ENCODE measurements around the gene FPGT.
"Not testable (repeated sequence)": the region's sequence is repeated elsewhere in the genome, so short reads cannot be mapped to it uniquely, and the experiment has no call there.

FPGT gene

GRCh38 chr1:74197657-74198552 lies at the start of gene FPGT, which contains the start of gene LRRIQ3:
FPGT (plus strand) TSS chr1:74198242; CDS start chr1:74198279, 37 bp downstream.
LRRIQ3 (minus strand) TSS chr1:74198176; CDS start chr1:74183684, 14,492 bp downstream.
- peak; percentile 94 for DNase-seq

DNA sequence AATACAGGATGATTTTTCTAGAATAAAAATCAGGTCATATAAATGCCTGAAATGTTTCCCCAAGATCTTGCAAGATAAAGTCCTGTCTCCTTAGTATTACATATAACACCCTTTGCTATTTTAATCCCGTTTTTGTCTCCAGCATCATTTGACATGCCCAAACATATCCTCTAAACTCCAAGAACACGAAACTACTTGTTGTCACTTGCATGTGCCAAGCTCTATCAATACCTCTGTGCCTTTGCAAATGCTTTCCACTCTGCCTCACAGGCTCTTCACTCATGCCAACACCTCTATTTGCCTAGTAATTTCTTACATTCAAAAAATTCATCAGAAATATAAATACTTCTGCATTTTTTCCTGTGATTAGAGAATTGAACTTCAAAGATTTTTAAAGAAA lies 38.0 kb upstream of the FPGT start:
- no peak for DNase-seq

GRCh38 chr1:74161497-74161896 lies 36.5 kb upstream of the FPGT start:
- DNase-seq: no peak

GRCh38 chr1:74162333-74162732 lies 35.7 kb upstream of the FPGT start:
- no peak for DNase-seq

DNA sequence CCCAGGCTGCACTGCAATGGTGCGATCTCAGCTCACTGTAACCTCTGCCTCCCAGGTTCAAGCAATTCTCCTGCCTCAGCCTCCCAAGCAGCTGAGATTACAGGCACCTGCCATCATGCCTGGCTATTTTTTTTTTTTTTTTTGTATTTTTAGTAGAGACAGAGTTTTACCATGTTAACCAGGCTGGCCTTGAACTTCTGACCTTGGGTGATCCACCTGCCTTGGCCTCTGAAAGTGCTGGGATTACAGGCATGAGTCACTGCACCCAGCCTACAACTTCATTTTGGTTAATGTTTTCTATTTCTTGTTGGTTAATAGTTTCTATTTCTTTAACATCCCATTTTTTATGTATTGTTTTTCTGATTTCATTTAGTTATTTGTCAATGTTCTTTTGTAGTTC lies 23.6 kb upstream of the FPGT start:
- not testable (repeated sequence) for DNase-seq

DNA sequence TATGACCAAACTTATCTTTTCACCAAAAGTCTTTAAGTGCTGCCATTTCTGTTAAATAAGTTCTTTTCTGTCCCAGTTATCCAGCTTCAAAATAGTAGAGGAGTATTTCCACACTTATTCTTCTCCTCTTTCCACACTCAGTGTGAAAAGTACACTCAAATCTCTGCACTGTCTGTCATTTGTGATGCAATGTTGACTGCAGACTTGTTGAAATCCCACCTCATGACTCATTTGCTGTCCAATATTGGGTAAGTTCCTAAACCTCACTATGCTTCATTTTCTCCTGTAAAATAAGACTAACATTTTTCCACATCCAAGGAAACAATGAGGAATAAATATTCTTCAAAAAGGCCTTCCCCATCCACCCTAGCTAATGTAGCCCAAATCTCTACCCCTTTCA lies 17.6 kb upstream of the FPGT start:
- no peak for DNase-seq

GRCh38 chr1:74193908-74194307 lies 4.1 kb upstream of the FPGT start:
- no peak for DNase-seq

DNA sequence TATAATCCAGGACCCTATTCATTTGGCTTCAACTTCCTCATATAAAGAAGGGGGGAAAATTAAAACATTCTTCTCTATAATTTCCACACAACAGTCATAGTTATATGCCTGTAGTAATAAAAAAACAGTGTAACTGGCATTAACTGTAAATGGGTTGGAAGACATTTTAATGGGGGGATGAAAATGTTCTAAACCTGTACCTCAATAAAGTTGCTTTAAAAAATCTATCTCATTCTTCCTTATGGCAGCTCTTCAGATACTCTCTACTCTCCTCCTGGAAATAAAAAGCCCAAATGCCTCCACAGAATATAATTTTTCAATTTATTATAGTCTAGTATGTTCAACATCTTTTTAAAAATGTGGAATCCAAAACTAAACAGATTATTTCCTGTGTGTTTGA lies 2.7 kb upstream of the FPGT start:
- no peak for DNase-seq

- DNase-seq: no peak
These were observed 787 bp upstream of the FPGT start for GRCh38 chr1:74197255-74197654.

DNA sequence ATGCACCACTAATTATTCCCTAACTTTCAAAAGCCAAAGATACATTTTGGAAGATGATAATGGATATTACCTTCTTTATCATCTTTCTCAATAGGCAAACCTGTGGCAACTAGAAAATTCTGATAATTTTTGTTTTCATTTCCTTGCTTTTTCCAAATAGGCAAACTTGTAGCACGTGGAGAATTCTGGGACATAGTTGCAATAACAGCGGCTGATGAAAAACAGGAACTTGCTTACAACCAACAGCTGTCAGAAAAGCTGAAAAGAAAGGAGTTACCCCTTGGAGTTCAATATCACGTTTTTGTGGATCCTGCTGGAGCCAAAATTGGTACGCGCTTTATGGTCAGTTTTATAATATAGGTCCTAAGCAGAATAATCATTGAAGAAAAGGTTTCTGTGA lies 1.5 kb downstream of the FPGT start:
- DNase-seq: no peak

DNA sequence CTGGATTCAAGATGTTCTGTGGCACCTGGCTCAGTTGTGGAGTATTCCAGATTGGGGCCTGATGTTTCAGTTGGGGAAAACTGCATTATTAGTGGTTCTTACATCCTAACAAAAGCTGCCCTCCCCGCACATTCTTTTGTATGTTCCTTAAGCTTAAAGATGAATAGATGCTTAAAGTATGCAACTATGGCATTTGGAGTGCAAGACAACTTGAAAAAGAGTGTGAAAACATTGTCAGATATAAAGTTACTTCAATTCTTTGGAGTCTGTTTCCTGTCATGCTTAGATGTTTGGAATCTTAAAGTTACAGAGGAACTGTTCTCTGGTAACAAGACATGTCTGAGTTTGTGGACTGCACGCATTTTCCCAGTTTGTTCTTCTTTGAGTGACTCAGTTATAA lies 7.2 kb downstream of the FPGT start:
- no peak for DNase-seq

- no peak for DNase-seq
These were observed 17.2 kb downstream of the FPGT start for GRCh38 chr1:74215229-74215628.

DNA sequence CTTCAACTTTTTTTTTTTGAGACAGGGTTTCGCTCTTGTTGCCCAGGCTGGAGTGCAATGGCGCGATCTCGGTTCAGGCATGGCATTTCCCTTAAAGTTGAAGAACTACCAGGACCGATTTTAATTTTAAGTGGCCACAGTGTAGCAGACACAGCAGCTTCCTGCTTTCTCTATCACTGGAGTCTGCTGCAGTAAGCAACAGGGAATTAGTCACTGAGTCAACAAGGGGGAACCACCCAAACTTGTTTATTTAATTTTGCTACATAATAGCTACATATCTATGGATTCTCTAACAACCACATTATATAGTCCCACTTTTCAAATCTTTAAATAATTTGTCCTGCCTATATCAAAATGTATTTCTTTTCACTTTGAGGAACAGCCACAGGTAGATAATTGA lies 24.7 kb downstream of the FPGT start:
- no peak for DNase-seq

- no peak for DNase-seq
These were observed 25.4 kb downstream of the FPGT start for GRCh38 chr1:74223453-74223852.

GRCh38 chr1:74235153-74235552 lies 37.1 kb downstream of the FPGT start, which contains the start of gene TNNI3K:
TNNI3K (plus strand) TSS chr1:74235387; CDS start chr1:74235452, 65 bp downstream.
- no peak for DNase-seq

DNA sequence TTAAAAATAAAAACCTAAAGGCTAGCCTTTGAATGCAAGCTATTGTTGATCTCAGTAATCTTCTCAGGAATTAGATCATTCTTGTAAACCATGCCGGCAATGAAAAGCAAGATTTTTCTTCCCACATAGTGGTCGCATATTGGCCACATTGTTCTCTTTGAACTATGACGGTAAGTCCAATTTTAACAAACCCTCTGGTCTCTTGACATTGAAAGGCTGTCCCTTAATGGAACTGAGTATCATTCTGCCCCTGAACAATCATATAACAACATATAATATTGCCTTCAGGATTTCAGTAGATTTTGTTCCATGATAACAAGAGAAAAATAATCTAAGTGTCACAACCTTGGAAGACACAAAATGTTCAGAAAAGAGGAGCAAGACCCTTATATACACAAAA lies 38.4 kb downstream of the FPGT start:
- no peak for DNase-seq

- no peak for DNase-seq
These were observed 39.0 kb downstream of the FPGT start for GRCh38 chr1:74237035-74237434.

- no peak for DNase-seq
These were observed 39.7 kb downstream of the FPGT start for GRCh38 chr1:74237787-74238186.

DNA sequence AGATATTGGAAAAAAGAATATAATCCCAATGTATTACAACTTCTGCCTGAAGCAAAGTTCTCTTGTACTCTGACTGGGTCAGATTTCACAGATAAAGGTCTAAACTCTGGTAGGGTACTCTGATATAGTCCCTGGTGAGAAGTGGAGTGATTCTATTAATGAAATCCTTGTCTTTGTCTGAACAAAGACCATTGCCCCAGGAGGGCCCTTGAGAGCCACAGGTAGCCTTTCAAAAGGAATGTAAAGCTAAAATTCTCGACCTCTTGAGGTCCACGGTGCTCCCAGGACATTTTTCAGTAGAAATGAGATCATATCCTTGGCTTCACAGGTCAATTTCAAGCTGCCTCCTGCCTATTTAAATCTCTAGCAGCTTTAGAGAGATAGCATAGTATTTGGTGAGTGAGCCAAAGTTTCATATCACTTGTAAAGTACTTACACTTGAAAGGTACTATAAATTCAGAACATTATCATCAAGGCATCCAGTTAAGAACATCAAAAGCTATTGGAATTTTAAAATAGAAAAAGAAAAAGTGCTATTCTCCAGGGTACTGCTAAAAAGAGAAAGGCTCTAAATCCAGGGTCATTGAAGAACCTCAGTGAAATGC lies 47.2 kb downstream of the FPGT start:
- no peak for DNase-seq

DNA sequence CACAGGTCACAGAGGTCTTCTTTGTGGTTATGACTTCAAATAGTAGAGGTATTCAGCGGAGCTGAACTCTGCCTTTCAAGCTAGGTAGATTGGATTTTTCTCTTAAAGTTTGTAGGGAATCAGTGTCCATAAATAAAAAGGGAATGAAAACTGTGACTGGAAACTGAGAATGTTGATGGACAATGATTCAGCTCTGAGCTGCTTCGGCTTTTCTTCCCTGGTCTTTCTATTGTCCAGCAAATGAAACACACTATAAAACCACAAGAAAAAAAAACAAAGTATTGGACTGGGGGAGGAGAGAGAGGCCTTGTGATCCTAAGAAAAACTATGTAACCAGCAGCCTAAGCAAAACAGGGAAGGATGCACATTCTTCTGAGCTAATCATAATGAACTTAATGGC lies 48.3 kb downstream of the FPGT start:
- no peak for DNase-seq

DNA sequence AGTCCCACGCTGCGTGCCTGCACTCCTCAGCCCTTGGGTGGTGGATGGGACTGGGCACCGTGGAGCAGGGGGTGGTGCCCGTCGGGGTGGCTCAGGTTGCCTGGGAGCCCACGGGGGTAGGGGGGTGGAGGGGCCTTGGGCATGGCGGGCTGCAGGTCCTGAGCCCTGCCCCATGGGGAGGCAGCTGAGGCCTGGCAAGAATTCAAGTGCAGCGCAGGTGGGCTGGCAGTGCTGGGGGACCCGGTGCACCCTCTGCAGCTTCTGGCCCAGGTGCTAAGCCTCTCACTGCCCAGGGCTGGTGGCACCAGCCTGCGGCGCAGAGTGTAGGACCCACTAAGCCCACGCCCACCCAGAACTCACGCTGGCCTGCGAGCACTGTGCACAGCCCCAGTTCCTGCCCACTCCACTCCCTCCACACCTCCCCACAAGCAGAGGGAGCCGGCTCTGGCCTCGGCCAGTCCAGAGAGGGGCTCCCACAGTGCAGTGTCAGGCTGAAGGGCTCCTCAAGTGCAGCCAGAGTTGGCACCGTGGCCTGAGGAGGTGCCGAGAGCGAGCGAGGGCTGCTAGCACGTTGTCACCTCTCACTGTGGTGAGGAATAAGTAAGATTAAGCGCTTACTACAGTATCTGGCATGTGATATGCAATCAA lies 50.0 kb downstream of the FPGT start:
- no peak for DNase-seq

DNA sequence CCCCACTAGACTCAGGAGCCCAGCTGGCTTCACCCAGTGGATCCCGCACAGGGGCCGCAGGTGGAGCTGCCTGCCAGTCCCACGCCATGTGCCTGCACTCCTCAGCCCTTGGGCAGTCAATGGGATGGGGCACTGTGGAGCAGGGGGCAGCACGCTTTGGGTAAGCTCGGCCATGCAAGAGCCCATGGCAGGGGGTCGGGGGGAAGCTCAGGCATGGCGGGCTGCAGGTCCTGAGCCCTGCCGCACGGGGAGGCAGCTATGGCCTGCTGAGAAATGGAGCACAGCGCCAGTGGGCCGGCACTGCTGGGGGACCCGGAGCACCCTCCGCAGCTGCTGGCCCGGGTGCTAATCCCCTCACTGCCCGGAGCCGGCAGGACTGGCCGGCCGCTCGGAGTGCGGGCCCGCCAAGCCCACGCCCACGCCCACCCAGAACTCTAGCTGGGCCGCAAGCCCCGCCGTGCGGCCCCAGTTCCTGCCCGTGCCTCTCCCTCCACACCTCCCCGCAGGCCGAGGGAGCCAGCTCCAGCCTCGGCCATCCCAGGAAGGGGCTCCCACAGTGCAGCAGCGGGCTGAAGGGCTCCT lies 55.3 kb downstream of the FPGT start:
- DNase-seq: not testable (repeated sequence)

Measured in activated naive CD4-positive, alpha-beta T cell treated with Interleukin-2 at 50 U/mL for 16 hours (primary cell).